GM21526 (cell line): Measurements from ENCODE around the gene FYN.

ENCODE experiments used
- ATAC-seq: cut with Tn5 transposase; IDR thresholded peaks from one replicate; pipeline ENCODE4 v1.9.1; 2021; ENCODE audit warnings: moderate library complexity; ENCODE audit not compliant: unreplicated experiment, low FRiP score

The FYN gene

GRCh38 chr6:111618407-111618806 lies 254.8 kb downstream of the FYN start:
- ATAC-seq, result no peak

DNA sequence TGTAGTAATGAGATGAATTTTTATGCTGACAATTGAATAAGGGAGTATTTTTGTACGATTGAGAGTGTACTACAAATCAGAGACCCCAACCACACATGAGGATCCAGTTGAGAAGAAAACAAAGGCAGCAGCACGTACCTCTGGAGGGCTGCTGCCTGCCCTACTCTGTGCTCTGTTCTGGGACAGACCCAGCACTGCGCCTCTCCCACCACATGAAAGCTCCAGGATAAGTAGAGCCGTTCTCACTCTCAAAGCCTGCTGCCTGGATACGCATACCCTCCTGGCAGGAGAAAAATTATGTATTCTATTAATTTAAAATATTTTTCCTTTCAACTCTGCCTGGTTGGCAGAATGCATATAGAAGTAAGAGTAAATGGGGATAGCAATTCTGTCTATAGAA lies 256.1 kb downstream of the FYN start:
- no peak for ATAC-seq

GRCh38 chr6:111615916-111616612 lies 257.2 kb downstream of the FYN start:
- ATAC-seq, result no peak

DNA sequence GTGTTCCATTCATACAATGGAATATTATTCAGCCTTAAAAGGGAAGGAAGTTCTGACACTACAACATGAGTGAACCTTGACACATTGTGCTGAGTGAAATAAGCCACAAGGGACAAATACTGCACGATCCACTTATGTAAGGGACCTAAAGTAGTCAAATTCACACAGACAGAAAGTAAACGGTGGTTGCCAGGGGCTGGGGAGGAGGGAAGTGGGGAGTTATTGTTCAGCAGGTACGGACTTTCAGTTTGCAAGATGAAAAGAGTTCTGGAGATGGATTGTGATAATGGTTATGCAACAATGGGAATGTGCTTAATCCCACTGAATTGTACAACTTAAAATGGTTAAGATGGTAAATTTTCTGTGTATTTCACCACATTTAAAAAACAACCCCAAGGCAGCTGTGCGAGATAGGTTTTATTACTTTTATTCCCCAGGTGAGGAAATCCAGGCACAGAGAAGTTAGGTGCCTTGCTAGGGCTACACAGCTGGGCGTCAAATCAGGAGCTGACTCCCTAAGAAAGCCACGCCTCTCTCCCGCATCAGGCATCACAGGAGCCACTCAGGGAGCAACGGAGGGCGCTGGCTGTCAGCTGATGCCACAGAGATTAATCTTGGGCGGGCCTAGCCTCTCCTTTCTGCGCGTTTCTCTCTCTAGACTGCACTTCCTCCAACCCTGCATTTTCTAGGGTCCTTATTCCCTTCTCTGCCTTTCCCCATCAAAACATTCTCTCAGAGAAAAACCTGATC lies 258.2 kb downstream of the FYN start:
- ATAC-seq, result no peak

DNA sequence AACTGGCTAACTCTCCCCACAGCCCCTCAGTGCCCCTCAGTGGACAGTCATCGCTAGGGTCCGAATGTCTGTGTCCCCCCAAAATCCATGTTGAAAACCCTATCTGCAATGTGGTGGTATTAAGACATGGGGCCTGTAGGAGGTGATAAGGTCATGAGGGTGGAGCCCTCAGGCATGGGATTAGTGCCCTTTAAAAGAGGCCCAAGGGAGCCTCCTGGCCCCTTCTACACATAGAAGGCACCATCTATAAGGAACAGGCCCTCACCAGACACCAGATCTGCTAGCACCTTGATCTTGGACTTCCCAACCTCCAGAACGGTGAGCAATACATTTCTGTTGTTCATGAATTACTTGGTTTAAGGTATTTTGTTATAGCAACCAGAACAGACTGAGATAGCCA lies 260.9 kb downstream of the FYN start:
- no peak for ATAC-seq

- ATAC-seq, result no peak
Measured at GRCh38 chr6:111610548-111611172, 262.6 kb downstream of the FYN start.
